Measurements from ENCODE around the gene BRD1.

GRCh38 chr22:49770547-49771265 is 57.0 kb downstream of the BRD1 start:
- TF ChIP-seq CTCF (IDR thresholded peaks at IDR 0.05; ENCODE audit: insufficient read depth, low read depth, low read length), result no peak
- no peak for TF ChIP-seq EZH2 (IDR thresholded peaks at IDR 0.05; ENCODE audit: insufficient read depth, low read length)

Measured in astrocyte (in vitro differentiated cells and primary cell).